Measurements from ENCODE around the gene ZG16.

The ZG16 gene

DNA sequence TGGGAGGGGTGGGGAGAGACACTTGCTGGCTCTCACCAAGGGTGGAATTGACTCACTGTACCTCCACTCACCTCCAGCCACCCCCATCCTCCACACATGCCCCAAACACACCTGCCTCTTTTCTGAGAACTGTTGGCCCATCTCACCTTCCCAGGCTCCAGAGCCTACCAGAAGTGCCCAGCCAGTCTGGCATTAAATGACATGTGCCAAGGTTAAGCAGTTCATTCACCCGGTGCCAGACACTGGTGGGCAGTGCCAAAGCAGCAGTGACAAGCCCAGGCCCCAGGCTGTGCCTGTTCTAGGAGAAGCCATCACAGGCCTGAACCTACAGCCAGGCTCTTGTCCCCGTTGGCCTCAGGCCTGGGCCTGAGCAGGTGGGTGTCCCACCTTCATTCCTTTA lies 53.4 kb downstream of the ZG16 start:
- no peak overlapping the region for H3K4me3 ChIP-seq (ENCODE audit: low read depth, low read length)
- DNase-seq (ENCODE audit: low read depth, low spot score), result no peak
- TF ChIP-seq, protein P1, sequence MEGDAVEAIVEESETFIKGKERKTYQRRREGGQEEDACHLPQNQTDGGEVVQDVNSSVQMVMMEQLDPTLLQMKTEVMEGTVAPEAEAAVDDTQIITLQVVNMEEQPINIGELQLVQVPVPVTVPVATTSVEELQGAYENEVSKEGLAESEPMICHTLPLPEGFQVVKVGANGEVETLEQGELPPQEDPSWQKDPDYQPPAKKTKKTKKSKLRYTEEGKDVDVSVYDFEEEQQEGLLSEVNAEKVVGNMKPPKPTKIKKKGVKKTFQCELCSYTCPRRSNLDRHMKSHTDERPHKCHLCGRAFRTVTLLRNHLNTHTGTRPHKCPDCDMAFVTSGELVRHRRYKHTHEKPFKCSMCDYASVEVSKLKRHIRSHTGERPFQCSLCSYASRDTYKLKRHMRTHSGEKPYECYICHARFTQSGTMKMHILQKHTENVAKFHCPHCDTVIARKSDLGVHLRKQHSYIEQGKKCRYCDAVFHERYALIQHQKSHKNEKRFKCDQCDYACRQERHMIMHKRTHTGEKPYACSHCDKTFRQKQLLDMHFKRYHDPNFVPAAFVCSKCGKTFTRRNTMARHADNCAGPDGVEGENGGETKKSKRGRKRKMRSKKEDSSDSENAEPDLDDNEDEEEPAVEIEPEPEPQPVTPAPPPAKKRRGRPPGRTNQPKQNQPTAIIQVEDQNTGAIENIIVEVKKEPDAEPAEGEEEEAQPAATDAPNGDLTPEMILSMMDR (IDR thresholded peaks at IDR 0.05; ENCODE audit: low read depth, low read length), result no peak
- in situ Hi-C loops (cut with HindIII; ENCODE audit: low sequenced_read_pairs), result no loop called here
